Activated T-cell treated with anti-CD3 and anti-CD28 coated beads, Interleukin-2, amount 50 U/mL, for 24 hours (primary cell): ENCODE data around the gene NUDT16.
"Not testable (repeated sequence)": the region's sequence is repeated elsewhere in the genome, so short reads cannot be mapped to it uniquely, and the experiment has no call there.

Experiments
- DNase-seq: peaks from one replicate; pipeline ENCODE4 v3.0.0-alpha.2; 2020
- H3K27ac Mint-ChIP-seq: 2 replicates; pipeline ENCODE4 v1.8.0; 2020; ENCODE audit warnings: mild to moderate bottlenecking, mixed read lengths
- H3K27me3 Mint-ChIP-seq: 2 replicates; pipeline ENCODE4 v1.8.0; 2020; ENCODE audit warnings: mixed read lengths
- H3K36me3 Mint-ChIP-seq: 2 replicates; pipeline ENCODE4 v1.8.0; 2020; ENCODE audit warnings: low read depth, mixed read lengths
- H3K4me1 Mint-ChIP-seq: 2 replicates; pipeline ENCODE4 v1.8.0; 2020; ENCODE audit warnings: low read depth, mixed read lengths
- H3K4me3 Mint-ChIP-seq: 2 replicates; pipeline ENCODE4 v1.8.0; 2020; ENCODE audit warnings: mild to moderate bottlenecking, moderate library complexity, mixed read lengths
- H3K9me3 Mint-ChIP-seq: 2 replicates; pipeline ENCODE4 v1.8.0; 2020; ENCODE audit warnings: mixed read lengths

Gene NUDT16

DNA sequence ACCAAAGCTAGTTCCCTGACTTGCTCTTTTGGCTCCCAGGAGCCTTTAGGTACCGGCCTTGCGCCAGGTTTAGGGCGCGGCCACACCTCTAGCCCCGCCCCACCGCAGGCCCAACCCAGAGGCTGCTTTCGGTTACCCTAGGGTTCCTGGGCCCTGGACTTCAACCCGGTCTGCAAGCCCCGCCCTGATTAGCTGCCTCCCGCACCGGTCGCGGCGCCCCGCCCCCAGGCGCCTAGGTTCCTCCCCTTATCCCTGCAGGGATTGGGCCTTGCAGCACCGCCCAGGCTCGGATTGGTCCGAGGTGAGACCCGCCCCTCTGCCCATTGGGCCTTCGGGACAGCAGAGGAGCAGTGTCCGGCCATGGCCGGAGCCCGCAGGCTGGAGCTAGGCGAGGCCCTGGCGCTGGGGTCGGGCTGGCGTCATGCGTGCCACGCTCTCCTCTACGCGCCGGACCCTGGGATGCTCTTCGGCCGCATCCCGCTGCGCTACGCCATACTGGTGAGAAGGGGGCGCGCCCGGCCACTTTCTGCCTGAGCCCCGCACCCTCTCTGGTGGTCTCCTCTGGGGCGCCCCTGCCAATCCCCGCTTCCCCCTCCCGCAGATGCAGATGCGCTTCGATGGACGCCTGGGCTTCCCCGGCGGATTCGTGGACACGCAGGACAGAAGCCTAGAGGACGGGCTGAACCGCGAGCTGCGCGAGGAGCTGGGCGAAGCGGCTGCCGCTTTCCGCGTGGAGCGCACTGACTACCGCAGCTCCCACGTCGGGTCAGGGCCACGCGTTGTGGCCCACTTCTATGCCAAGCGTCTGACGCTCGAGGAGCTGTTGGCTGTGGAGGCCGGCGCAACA is at the start of gene NUDT16:
TSS of gene NUDT16 (plus strand) at position 330 of the 847 bp plus-strand sequence. CDS start at position 361, 31 bp downstream.
- peaks cover 18% of the 10 kb centered on the region for H3K36me3 Mint-ChIP-seq

DNA sequence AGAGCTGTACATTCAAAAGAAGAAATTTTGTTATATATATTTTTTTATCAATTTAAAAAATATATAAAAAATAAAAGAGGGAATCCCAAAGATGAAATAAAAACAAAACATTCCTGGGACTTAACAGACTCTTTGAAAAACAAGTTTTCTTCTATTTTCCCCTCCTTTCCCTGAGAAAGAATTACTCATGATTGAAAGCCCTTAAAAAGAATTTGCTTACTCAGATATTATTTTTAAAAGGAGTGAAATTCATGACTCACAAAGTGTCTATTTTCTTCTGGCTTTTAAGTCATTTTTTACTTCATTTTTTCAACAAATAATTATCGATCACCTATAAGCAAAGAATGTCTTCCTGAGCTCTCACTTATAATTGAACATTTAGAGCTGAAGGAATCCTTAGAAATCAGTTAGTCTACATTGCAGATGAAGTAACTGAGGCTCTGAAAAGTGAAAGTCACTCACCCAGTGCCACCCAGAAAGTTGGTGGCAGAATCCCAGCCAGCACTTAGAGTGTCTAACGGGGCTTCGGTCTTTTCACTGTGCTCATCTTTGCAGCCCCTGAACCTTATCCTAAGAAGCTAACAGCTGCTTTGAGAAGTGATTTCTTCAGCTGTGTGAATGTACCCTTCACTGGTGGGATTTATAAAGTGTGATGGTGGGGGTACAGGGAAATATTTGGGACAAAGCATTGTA is 42.5 kb upstream of the NUDT16 start:
- no peak for DNase-seq
- H3K4me3 Mint-ChIP-seq = no peak overlapping the region
- H3K36me3 Mint-ChIP-seq = no peaks in the 10 kb centered on the region
- H3K4me1 Mint-ChIP-seq = no peaks in the 10 kb centered on the region
- H3K27ac Mint-ChIP-seq = no peak overlapping the region
- peaks cover 4% of the 10 kb centered on the region for H3K9me3 Mint-ChIP-seq
- H3K27me3 Mint-ChIP-seq = no peaks in the 10 kb centered on the region

More for the DNA sequence above, at the start of gene NUDT16:
- Mint-ChIP-seq H3K4me3 (peak within 1 kb of the TSS; percentile 93), H3K4me1 (peaks cover 29% of the 10 kb centered on the region), H3K9me3 (no peaks in the 10 kb centered on the region), H3K27me3 (no peaks in the 10 kb centered on the region), H3K27ac (peak within 1 kb of the TSS; percentile 93)
- DNase-seq = peak; percentile 98

DNA sequence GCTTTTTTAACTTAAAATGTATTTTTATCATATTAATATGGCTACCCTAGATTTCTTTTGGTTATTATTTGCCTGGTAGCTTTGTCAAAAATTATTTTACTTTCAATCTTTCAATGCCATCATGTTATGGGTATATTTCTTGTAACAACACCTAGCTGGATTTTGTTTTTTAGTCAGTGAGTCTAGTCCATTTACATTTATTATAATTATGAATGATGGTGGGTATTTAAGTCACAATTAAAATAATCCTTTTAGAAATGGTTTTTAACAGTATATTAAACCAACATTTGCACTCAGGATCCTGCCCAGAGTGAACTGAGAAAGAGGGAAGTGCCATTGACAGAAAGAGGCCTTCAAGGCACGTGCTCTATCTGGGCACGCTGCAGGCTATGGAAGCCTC is 39.8 kb upstream of the NUDT16 start:
- Mint-ChIP-seq H3K4me1 (no peaks in the 10 kb centered on the region), H3K36me3 (no peaks in the 10 kb centered on the region), H3K27me3 (no peaks in the 10 kb centered on the region), H3K27ac (no peak overlapping the region), H3K4me3 (no peak overlapping the region), H3K9me3 (peaks cover 4% of the 10 kb centered on the region)
- DNase-seq = no peak

DNA sequence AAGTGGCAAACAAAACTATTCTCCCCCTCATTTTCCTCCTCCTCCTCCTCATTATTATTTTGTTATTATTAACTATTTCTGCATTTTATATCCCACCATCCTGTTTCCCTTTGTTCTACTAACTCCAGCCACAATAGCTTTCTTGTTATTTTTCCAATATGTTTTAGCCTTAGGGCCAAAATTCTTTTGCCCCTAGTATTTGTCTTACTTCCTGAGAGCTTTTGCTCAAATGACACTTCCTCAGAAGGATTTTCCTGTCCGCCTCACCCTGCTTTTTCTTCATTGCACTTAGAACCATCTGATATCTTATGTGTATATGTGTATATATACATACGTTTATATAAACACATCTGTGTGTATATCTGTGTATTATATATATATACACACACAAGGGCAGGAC is 32.7 kb upstream of the NUDT16 start:
- Mint-ChIP-seq H3K9me3 (no peaks in the 10 kb centered on the region), H3K27ac (no peak overlapping the region), H3K4me1 (peaks cover 2% of the 10 kb centered on the region), H3K4me3 (no peak overlapping the region), H3K36me3 (no peaks in the 10 kb centered on the region), H3K27me3 (no peaks in the 10 kb centered on the region)
- DNase-seq = no peak

DNA sequence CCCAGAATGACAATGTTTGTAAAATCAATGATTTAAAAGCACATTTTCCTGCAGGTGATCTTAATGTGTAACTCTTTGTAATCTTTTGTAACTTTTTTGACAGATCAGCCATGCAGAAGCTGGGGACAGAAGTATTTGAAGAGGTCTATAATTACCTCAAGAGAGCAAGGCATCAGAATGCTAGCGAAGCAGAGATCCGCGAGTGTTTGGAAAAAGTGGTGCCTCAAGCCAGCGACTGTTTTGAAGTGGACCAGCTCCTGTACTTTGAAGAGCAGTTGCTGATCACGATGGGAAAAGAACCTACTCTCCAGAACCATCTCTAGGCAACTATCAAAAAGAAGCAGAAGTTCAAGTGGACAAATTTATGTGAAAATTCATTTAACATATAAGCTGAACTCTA is 32.1 kb upstream of the NUDT16 start:
- DNase-seq = no peak
- Mint-ChIP-seq H3K9me3 (no peaks in the 10 kb centered on the region), H3K27me3 (no peaks in the 10 kb centered on the region), H3K27ac (no peak overlapping the region), H3K4me1 (peaks cover 2% of the 10 kb centered on the region), H3K36me3 (no peaks in the 10 kb centered on the region), H3K4me3 (no peak overlapping the region)

DNA sequence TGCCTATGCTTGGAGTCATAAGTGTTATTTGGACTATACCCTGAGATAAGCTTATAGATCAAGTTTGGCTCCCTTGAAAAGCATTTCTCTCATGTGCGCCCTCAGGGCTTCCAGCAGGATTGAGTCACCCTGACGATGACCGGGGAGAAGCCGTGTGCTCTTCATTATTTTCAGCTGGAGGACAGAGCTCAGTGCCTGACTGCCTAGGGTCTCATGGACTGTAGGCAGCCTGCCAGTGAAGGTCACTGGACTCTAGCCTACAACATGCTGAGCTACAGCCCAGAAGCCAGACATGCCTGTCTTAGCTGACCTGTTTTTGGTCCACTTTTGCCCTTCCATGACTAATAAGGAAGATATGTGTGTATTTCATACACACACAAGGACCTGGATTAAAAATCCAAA is 31.6 kb upstream of the NUDT16 start:
- Mint-ChIP-seq H3K36me3 (no peaks in the 10 kb centered on the region), H3K27me3 (no peaks in the 10 kb centered on the region), H3K4me3 (no peak overlapping the region), H3K4me1 (peaks cover 2% of the 10 kb centered on the region), H3K27ac (no peak overlapping the region), H3K9me3 (no peaks in the 10 kb centered on the region)
- no peak for DNase-seq

DNA sequence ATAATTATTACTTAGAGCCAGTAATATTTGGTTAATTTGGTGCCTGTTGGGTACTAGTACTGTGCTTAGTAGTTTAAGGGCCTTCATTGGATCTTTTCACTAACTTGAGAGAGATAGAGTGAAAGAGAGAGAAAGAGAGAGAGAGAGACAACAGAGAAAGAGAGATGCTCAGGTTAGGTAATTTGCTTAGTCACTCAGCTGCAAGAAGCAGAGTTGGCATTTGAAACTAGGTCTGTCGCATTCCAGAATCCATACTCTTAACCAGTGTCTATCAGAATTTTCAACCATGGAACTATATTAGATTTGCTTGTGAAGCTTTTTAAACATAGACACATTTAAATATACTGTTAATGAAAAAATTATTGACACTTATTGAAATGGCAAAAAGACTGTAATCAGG is 31.1 kb upstream of the NUDT16 start:
- no peaks in the 10 kb centered on the region for H3K9me3 Mint-ChIP-seq
- H3K4me1 Mint-ChIP-seq = peaks cover 2% of the 10 kb centered on the region
- no peaks in the 10 kb centered on the region for H3K36me3 Mint-ChIP-seq
- H3K27ac Mint-ChIP-seq = no peak overlapping the region
- no peaks in the 10 kb centered on the region for H3K27me3 Mint-ChIP-seq
- DNase-seq = no peak
- H3K4me3 Mint-ChIP-seq = no peak overlapping the region

DNA sequence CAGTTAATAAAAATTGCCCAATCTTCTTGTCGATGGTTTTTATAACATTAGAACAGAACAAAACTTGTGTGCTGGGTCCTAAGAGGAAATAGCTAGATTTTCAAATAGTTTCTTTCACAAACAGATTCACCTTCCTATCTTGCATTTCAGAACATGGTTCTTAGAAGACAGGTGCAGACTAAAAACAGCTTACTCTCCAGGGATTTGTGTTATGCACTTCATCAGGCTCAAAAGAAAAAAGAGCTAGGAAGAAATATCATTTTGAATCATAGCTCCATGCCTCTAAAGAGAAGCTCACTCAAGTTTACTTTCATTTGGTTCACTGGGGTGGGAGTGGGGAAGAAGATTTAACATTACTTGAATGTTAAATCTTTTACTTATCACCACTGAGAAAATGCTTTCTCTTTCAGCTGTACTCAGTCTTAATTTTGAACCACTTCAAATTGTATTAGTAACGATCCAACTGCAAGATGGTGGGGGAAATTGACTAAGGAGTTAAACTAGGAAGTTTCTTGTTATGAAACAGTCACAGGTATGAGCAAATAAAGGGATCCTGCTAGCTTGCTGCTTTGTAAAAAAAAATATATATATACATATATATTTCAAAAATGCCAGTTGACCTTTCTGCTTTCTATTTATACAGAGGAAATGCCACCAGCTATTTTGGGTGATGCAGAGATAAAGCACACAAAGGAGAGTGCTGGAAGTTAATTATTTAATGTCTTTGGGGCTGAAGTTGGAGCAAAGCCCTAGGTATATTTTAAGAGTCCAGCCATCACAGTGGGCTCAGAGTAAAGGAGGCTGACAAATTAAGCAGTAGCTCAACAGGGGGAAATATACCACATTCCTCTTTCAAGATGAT is 28.3 kb upstream of the NUDT16 start:
- no peaks in the 10 kb centered on the region for H3K36me3 Mint-ChIP-seq
- H3K27ac Mint-ChIP-seq = no peak overlapping the region
- DNase-seq = no peak
- peaks cover 2% of the 10 kb centered on the region for H3K4me1 Mint-ChIP-seq
- H3K27me3 Mint-ChIP-seq = peaks cover 8% of the 10 kb centered on the region
- H3K4me3 Mint-ChIP-seq = no peak overlapping the region
- H3K9me3 Mint-ChIP-seq = no peaks in the 10 kb centered on the region

DNA sequence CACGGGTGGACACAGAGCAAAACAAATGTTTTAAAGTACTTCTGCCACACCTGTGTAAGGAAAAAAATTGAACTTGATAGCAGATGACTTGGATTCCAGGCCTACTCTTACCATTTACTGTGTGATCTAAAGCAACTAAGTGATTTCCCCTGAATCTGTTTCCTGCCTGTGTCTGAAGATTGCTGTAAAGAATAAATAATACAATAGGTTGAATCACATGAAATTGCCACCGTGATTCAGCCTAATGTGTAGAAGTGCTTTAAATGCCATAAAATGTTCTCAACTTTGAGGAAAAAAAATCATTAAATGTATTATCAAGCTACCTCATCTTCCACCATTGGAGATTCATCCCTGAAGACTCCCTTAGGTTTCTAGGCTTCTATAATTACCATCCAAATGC is 27.6 kb upstream of the NUDT16 start:
- Mint-ChIP-seq H3K9me3 (no peaks in the 10 kb centered on the region), H3K4me3 (no peak overlapping the region), H3K27ac (no peak overlapping the region), H3K27me3 (peaks cover 8% of the 10 kb centered on the region), H3K36me3 (no peaks in the 10 kb centered on the region), H3K4me1 (peaks cover 2% of the 10 kb centered on the region)
- no peak for DNase-seq

DNA sequence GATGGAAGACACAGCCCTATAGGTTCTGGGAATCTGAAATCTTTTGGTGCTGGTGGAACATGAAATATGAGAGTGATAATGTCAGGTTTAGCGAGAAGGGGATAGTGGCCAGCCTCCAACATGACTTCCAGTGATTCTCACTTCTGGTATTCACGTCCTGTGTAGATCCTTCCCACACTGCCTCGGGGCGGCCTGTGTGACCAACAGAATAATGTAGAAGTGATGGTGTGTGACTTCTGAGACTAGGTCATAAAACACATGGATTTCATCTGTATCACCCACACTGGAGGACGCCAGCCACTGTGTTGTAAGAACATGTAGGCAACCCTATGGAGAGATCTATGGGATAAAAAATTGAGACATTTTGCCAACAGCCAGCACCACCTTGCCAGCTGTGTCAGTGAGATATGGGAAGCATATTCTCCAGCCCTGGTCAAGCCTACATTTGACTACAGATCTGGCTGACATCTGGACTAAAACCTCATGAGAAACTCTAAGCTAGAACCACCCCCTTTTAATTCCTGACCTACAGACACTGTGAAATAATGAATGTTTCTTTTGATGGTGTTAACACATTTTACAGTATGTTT is 25.5 kb upstream of the NUDT16 start:
- Mint-ChIP-seq H3K4me1 (peaks cover 3% of the 10 kb centered on the region), H3K27ac (no peak overlapping the region), H3K27me3 (peaks cover 21% of the 10 kb centered on the region), H3K4me3 (no peak overlapping the region), H3K36me3 (no peaks in the 10 kb centered on the region), H3K9me3 (no peaks in the 10 kb centered on the region)
- no peak for DNase-seq

DNA sequence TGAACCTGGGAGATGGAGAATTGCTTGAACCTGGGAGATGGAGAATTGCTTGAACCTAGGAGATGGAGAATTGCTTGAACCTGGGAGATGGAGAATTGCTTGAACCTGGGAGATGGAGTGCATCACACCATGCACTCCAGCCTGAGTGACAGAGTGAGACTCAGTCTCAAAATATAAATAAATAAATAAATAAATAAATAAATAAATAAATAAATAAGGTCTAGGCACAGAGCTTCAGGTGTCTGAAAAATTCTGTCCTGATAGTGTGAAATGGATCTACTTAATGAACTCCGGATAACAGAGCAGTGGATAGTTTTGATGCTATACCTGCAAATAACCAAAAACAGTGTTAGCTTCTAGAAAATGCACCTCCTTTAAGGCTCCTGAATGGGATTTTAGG is 24.3 kb upstream of the NUDT16 start:
- H3K9me3 Mint-ChIP-seq = no peaks in the 10 kb centered on the region
- no peaks in the 10 kb centered on the region for H3K36me3 Mint-ChIP-seq
- H3K4me1 Mint-ChIP-seq = peaks cover 11% of the 10 kb centered on the region
- peaks cover 32% of the 10 kb centered on the region for H3K27me3 Mint-ChIP-seq
- DNase-seq = no peak
- no peak overlapping the region for H3K4me3 Mint-ChIP-seq
- no peak overlapping the region for H3K27ac Mint-ChIP-seq

DNA sequence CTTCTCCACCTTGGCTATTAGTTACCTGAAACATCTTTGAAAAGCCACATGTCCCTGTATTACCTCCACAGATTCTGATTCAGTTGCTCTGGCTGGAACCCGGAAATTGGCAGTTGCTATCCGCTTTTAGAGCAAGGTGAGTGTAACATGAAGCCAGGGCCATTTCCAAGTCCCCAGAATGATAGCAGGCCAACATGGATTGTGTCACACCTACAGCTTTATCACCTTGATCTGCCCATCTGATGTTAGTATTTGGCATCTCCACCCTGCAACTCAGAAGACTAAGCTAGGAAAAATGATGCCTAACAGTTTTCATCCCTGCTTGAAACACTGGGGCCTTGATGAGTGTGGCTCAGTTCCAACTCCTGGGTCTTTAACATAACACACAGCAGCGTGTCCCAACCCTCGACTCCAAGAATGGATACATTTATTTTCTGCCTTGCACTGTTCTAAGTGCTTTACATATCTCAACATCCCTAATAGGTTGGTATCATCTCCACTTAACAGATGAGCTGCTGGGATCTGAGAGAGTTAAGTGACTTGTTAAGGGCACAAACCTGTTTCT is 21.3 kb upstream of the NUDT16 start:
- Mint-ChIP-seq H3K4me3 (no peak overlapping the region), H3K36me3 (no peaks in the 10 kb centered on the region), H3K27ac (no peak overlapping the region), H3K9me3 (peaks cover under 1% of the 10 kb centered on the region), H3K4me1 (peaks cover 13% of the 10 kb centered on the region), H3K27me3 (peaks cover 59% of the 10 kb centered on the region)
- no peak for DNase-seq

DNA sequence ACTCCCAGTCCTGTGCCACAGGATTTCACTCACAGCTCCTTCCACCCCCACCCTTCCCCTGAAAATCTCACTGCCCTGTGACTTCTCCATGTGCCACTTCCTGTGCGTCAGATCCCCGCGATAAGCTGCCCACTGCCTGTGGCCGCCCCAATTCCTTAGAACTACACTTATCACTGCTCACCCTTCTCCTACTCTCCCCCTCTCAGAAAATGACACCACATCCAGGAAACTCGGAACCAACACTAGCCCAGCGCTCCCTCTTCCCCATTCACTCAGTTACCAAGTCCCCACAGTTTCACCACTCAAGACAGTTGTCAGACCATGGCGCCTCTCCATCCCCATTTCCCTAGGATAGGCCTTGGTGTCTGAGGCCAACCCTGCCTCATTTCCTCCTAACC is 20.5 kb upstream of the NUDT16 start:
- H3K36me3 Mint-ChIP-seq, H3K9me3 Mint-ChIP-seq, H3K27ac Mint-ChIP-seq, DNase-seq: not testable (repeated sequence)
- Mint-ChIP-seq H3K4me1 (peaks cover 13% of the 10 kb centered on the region), H3K4me3 (peak overlapping the region; percentile 46), H3K27me3 (peaks cover 65% of the 10 kb centered on the region)
